GOT3 (cell line): ENCODE data around the gene FAM81A.
"Not testable (repeated sequence)": the region's sequence is repeated elsewhere in the genome, so short reads cannot be mapped to it uniquely, and the experiment has no call there.

Experiments
- DNase-seq: peaks from one replicate; lab custom pipeline; 2025; ENCODE audit warnings: mixed read lengths; lab: John Stamatoyannopoulos, UW

FAM81A gene

GRCh38 chr15:59485036-59485435, 47.0 kb downstream of the FAM81A start:
- no peak for DNase-seq

- not testable (repeated sequence) for DNase-seq
Observed at GRCh38 chr15:59489485-59489884, 51.5 kb downstream of the FAM81A start.

GRCh38 chr15:59491062-59491461, 53.1 kb downstream of the FAM81A start:
- no peak for DNase-seq

GRCh38 chr15:59492389-59493377, 54.7 kb downstream of the FAM81A start:
- DNase-seq: no peak

- DNase-seq: no peak
Observed at GRCh38 chr15:59501597-59501996, 63.6 kb downstream of the FAM81A start.

- no peak for DNase-seq
Observed at GRCh38 chr15:59515190-59515589, 77.2 kb downstream of the FAM81A start.

- DNase-seq: no peak
Observed at GRCh38 chr15:59516655-59517461, 78.9 kb downstream of the FAM81A start.

GRCh38 chr15:59519329-59519728, 81.3 kb downstream of the FAM81A start:
- DNase-seq: no peak

GRCh38 chr15:59521443-59521842, 83.5 kb downstream of the FAM81A start:
- no peak for DNase-seq

GRCh38 chr15:59522988-59523461, 85.0 kb downstream of the FAM81A start:
- no peak for DNase-seq

GRCh38 chr15:59523702-59524101, 85.7 kb downstream of the FAM81A start:
- no peak for DNase-seq

- no peak for DNase-seq
Observed at GRCh38 chr15:59524331-59524731, 86.3 kb downstream of the FAM81A start.

GRCh38 chr15:59526466-59526865, 88.5 kb downstream of the FAM81A start:
- not testable (repeated sequence) for DNase-seq

- no peak for DNase-seq
Observed at GRCh38 chr15:59528429-59528828, 90.4 kb downstream of the FAM81A start.

GRCh38 chr15:59528961-59529402, 91.0 kb downstream of the FAM81A start:
- peak; percentile 20 for DNase-seq

- no peak for DNase-seq
Observed at GRCh38 chr15:59531066-59531675, 93.2 kb downstream of the FAM81A start.

GRCh38 chr15:59532770-59533379, 94.9 kb downstream of the FAM81A start:
- DNase-seq: no peak

GRCh38 chr15:59536553-59536952, 98.6 kb downstream of the FAM81A start:
- no peak for DNase-seq

GRCh38 chr15:59537403-59537802, 99.4 kb downstream of the FAM81A start:
- DNase-seq: no peak

- no peak for DNase-seq
Observed at GRCh38 chr15:59538494-59538893, 100.5 kb downstream of the FAM81A start.

GRCh38 chr15:59539799-59540198, 101.8 kb downstream of the FAM81A start:
- no peak for DNase-seq

GRCh38 chr15:59540654-59541053, 102.7 kb downstream of the FAM81A start:
- DNase-seq: no peak
